ENCODE measurements around the gene KLHL33.

The KLHL33 gene

DNA sequence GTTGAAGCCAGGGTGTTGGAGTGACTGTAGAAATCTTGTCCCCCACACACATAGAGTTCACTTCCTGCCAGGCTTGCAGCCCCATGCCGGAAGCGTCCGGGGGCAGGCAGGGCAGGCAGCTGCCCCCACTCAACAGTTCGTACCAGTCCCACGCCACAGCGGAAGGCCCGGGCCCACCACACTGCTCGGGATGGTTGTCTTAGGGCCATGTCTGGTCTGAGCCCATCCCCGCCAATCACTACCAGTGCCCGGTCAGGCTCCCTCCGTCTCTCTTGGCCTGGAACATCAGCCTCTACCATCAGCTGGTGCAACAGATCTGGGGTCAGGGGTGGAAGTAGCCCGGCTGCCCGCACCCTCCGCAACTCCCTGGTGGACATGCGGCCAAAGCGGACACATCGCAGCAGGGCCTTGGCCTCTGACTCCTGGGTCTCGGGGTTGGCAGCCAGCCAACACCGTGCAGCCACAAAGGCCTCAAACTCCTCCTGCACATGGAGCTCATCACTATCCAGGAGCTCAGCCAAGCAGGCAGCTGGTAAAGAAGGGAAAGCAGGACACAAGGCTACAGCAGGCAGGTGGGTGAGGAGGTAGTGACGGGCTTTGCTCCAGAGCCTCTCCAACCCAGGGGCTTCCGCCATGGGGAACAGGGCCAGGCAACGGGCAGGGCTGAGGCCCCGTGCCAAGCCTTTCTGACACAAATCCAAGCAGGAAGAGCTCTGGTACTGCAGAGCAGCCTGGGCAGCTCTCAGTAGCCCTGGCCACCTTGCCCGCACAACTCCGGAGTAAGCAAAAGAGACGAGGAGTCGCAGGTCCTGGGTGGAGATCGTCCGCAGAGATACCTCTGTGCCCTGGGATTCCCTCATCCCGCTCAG lies 5.9 kb downstream of the KLHL33 start:
- ChIA-PET CTCF (interaction anchor here (2.4 kb wide), 1 partner anchor 14 kb away, joined by 11 read pairs; no protein-coding TSS in a partner anchor), POLR2A (interaction anchor here (1.2 kb wide), 1 partner anchor 25 kb away, joined by 3 read pairs; the partner anchor contains the start of genes APEX1 and OSGEP)
- H3K4me1 ChIP-seq (ENCODE audit: control insufficient read depth, insufficient read depth, low read length), result no peaks in the 10 kb centered on the region
- no peak overlapping the region for H3K27ac ChIP-seq (ENCODE audit: extremely low read depth, low read depth, low read length)
- no peaks in the 10 kb centered on the region for H3K9me3 ChIP-seq (ENCODE audit: control insufficient read depth, insufficient read depth, low read depth, low read length)
- no peak for TF ChIP-seq ZNF747 (tag by site-specific recombination; IDR thresholded peaks at IDR 0.05)
- TF ChIP-seq ZNF623 (tag by site-specific recombination; IDR thresholded peaks at IDR 0.05), result no peak
- no peak for TF ChIP-seq ZNF274 (IDR thresholded peaks at IDR 0.05; ENCODE audit: low read length)
- TF ChIP-seq ZNF274 (tag by site-specific recombination; IDR thresholded peaks at IDR 0.05; ENCODE audit: borderline replicate concordance), result no peak
- no peak for TF ChIP-seq ZNF221 (tag by site-specific recombination; IDR thresholded peaks at IDR 0.05; ENCODE audit: borderline replicate concordance)
- TF ChIP-seq ZFP69B (tag by site-specific recombination; IDR thresholded peaks at IDR 0.05), result no peak
- no peak for TF ChIP-seq ZNF202 (tag by site-specific recombination; IDR thresholded peaks at IDR 0.05; ENCODE audit: borderline replicate concordance)
- no peak for TF ChIP-seq ZNF621 (tag by site-specific recombination; IDR thresholded peaks at IDR 0.05)
- TF ChIP-seq, protein P1, sequence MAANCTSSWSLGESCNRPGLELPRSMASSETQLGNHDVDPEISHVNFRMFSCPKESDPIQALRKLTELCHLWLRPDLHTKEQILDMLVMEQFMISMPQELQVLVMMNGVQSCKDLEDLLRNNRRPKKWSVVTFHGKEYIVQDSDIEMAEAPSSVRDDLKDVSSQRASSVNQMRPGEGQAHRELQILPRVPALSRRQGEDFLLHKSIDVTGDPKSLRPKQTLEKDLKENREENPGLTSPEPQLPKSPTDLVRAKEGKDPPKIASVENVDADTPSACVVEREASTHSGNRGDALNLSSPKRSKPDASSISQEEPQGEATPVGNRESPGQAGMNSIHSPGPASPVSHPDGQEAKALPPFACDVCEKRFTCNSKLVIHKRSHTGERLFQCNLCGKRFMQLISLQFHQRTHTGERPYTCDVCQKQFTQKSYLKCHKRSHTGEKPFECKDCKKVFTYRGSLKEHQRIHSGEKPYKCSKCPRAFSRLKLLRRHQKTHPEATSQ (tag by site-specific recombination; IDR thresholded peaks at IDR 0.05), result no peak
- no peak for TF ChIP-seq ZNF521 (tag by site-specific recombination; IDR thresholded peaks at IDR 0.05)
- no peak for TF ChIP-seq ZSCAN16 (tag by site-specific recombination; IDR thresholded peaks at IDR 0.05)
- H3K36me3 ChIP-seq (ENCODE audit: control insufficient read depth in 2 of 2, insufficient read depth in 1 of 2, low read length in 2 of 2), result no peaks in the 10 kb centered on the region
- H3K4me3 ChIP-seq (ENCODE audit: low read depth, low read length), result no peak overlapping the region

DNA sequence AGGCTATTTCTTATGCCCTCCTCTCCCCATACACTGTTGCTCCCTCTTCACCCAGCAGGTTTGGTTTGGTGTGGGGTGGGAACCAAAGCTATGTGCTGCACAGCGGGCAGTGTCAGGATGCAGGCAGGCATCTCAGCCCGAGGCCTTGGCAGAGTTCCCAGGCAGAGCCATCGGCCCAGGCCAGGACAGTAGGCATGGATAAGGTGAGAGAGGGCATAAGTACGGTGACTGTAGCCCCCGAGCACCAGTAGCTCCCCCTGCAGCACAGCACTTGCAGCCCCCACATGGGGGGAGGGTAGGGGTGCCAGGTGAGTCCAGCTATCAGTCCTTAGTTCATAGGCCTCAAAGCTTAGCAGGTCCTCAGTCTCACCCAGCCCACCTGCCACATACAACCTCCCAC lies 7.2 kb downstream of the KLHL33 start:
- ChIA-PET POLR2A (no interaction called here), CTCF (interaction anchor here (0.6 to 2.4 kb wide), 3 partner anchors 13 to 23 kb away, joined by 3 to 11 read pairs (median 3); no protein-coding TSS in a partner anchor)
- no peaks in the 10 kb centered on the region for H3K36me3 ChIP-seq (ENCODE audit: control insufficient read depth in 2 of 2, insufficient read depth in 1 of 2, low read length in 2 of 2)

DNA sequence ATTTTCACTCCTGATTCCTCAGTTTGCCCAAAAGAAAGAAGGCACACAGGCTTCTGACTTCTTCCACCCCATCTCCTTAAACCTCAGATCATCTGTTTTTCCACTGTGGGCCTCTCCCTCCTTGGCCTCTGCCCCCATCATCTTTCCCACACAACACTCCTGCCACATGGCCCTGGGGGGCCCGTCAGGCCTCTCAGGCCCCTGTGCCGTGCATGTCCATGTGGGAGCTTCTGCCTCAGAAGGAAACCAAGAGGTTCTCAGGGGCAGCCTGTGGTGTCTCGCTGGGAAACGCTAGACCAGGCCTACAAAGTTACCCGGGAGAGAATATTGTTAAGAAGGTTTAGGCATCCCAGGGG lies 8.0 kb downstream of the KLHL33 start:
- ChIA-PET CTCF (interaction anchor here (2.4 kb wide), 1 partner anchor 12 kb away, joined by 11 read pairs; no protein-coding TSS in a partner anchor), POLR2A (no interaction called here)
- no peak overlapping the region for H3K4me3 ChIP-seq (ENCODE audit: low read depth, low read length)
- no peak for TF ChIP-seq ZNF837 (tag by site-specific recombination; IDR thresholded peaks at IDR 0.05)
- no peak for TF ChIP-seq ZNF654 (tag by site-specific recombination; IDR thresholded peaks at IDR 0.05; ENCODE audit: low read depth)
- TF ChIP-seq, protein P2, sequence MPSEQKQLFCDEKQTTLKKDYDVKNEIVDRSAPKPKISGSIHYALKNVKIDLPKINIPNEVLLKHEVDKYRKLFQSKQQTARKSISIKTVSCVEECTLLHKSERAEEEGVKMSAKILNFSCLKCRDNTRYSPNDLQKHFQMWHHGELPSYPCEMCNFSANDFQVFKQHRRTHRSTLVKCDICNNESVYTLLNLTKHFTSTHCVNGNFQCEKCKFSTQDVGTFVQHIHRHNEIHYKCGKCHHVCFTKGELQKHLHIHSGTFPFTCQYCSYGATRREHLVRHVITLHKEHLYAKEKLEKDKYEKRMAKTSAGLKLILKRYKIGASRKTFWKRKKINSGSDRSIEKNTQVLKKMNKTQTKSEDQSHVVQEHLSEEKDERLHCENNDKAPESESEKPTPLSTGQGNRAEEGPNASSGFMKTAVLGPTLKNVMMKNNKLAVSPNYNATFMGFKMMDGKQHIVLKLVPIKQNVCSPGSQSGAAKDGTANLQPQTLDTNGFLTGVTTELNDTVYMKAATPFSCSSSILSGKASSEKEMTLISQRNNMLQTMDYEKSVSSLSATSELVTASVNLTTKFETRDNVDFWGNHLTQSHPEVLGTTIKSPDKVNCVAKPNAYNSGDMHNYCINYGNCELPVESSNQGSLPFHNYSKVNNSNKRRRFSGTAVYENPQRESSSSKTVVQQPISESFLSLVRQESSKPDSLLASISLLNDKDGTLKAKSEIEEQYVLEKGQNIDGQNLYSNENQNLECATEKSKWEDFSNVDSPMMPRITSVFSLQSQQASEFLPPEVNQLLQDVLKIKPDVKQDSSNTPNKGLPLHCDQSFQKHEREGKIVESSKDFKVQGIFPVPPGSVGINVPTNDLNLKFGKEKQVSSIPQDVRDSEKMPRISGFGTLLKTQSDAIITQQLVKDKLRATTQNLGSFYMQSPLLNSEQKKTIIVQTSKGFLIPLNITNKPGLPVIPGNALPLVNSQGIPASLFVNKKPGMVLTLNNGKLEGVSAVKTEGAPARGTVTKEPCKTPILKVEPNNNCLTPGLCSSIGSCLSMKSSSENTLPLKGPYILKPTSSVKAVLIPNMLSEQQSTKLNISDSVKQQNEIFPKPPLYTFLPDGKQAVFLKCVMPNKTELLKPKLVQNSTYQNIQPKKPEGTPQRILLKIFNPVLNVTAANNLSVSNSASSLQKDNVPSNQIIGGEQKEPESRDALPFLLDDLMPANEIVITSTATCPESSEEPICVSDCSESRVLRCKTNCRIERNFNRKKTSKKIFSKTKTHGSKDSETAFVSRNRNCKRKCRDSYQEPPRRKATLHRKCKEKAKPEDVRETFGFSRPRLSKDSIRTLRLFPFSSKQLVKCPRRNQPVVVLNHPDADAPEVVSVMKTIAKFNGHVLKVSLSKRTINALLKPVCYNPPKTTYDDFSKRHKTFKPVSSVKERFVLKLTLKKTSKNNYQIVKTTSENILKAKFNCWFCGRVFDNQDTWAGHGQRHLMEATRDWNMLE (tag by site-specific recombination; conservative IDR thresholded peaks at IDR 0.05; ENCODE audit: low read depth), result no peak
- H3K36me3 ChIP-seq (ENCODE audit: control insufficient read depth in 2 of 2, insufficient read depth in 1 of 2, low read length in 2 of 2), result no peaks in the 10 kb centered on the region
- H3K4me1 ChIP-seq (ENCODE audit: control insufficient read depth, insufficient read depth, low read length), result no peaks in the 10 kb centered on the region
- H3K27ac ChIP-seq (ENCODE audit: extremely low read depth, low read depth, low read length), result no peak overlapping the region
- H3K9me3 ChIP-seq (ENCODE audit: control insufficient read depth, insufficient read depth, low read depth, low read length), result no peaks in the 10 kb centered on the region

More for the DNA sequence above, 7.2 kb downstream of the KLHL33 start:
- Histone ChIP-seq H3K4me3 (ENCODE audit: low read depth, low read length) (no peak overlapping the region), H3K4me1 (ENCODE audit: control insufficient read depth, insufficient read depth, low read length) (no peaks in the 10 kb centered on the region), H3K27ac (ENCODE audit: extremely low read depth, low read depth, low read length) (no peak overlapping the region), H3K9me3 (ENCODE audit: control insufficient read depth, insufficient read depth, low read depth, low read length) (no peaks in the 10 kb centered on the region)
- TF ChIP-seq ZNF404 (tag by site-specific recombination; IDR thresholded peaks at IDR 0.05), result no peak
